ENCODE results near the gene MKLN1. TPM values are rescaled to one million over a fixed set of nuclear protein-coding genes. Genes with fewer than 3 reads are reported as not detected.

Gene MKLN1
- total RNA-seq, 1 experiment from 2014 or later: 34.3 TPM

DNA sequence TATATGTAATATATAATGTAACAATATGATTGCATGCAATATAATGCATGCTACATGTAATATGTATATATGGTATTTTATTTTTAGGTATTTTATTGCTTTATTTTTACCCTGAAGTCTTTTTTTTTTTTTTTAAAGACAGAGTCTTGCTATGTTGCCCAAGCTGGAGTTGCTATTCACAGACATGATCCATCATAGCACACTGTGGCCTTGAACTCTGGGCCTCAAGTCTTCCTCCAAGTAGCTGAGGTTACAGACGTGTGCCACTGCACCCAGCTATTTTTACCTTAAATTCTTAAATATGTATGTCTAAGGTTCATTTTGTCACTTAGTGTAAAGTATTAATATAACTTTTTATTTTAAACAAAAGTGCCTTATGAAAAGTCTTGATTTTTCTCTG lies 47.1 kb downstream of the MKLN1 start:
- Mint-ChIP-seq H3K27me3 (ENCODE audit: low read depth) (no peaks in the 10 kb centered on the region), H3K27ac (no peak overlapping the region), H3K9me3 (no peaks in the 10 kb centered on the region), H3K4me1 (peaks cover 33 to 34% of the 10 kb centered on the region in 2 experiments), H3K36me3 (ENCODE audit: insufficient read depth in 1 of 3, low read depth in 3 of 3) (peaks cover 4 to 6% (median 4%) of the 10 kb centered on the region in 3 experiments; a peak in 4 of 7 replicates), H3K4me3 (no peak overlapping the region)
- no peak overlapping the region for H3K4me2 ChIP-seq (ENCODE audit: insufficient read depth, insufficient read length, low read length)
- no peaks in the 10 kb centered on the region for H3K79me1 ChIP-seq (ENCODE audit: insufficient read depth, low read depth, low read length, poor library complexity, severe bottlenecking)
- H3K23ac ChIP-seq (ENCODE audit: insufficient read length, low read depth, low read length): no peak overlapping the region
- H2BK120ac ChIP-seq (ENCODE audit: low read depth, low read length, poor library complexity, severe bottlenecking): no peak overlapping the region
- H2BK20ac ChIP-seq (ENCODE audit: low read depth, low read length, poor library complexity, severe bottlenecking): no peak overlapping the region
- TF ChIP-seq, protein P1, sequence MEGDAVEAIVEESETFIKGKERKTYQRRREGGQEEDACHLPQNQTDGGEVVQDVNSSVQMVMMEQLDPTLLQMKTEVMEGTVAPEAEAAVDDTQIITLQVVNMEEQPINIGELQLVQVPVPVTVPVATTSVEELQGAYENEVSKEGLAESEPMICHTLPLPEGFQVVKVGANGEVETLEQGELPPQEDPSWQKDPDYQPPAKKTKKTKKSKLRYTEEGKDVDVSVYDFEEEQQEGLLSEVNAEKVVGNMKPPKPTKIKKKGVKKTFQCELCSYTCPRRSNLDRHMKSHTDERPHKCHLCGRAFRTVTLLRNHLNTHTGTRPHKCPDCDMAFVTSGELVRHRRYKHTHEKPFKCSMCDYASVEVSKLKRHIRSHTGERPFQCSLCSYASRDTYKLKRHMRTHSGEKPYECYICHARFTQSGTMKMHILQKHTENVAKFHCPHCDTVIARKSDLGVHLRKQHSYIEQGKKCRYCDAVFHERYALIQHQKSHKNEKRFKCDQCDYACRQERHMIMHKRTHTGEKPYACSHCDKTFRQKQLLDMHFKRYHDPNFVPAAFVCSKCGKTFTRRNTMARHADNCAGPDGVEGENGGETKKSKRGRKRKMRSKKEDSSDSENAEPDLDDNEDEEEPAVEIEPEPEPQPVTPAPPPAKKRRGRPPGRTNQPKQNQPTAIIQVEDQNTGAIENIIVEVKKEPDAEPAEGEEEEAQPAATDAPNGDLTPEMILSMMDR (conservative IDR thresholded peaks at IDR 0.05): no peak
- H2AK5ac ChIP-seq (ENCODE audit: insufficient read length, low read length): no peak overlapping the region
- no peaks in the 10 kb centered on the region for H4K20me1 ChIP-seq (ENCODE audit: control insufficient read depth, insufficient read depth, insufficient read length)
- no peak overlapping the region for H4K8ac ChIP-seq (replicated peaks; ENCODE audit: insufficient read length, low read depth, low read length)
- H2AFZ ChIP-seq (ENCODE audit: low read length): no peak overlapping the region
- WGBS (ENCODE audit: extremely low coverage, insufficient read length, low lambda C conversion rate): no CpG with 5 or more reads among the region's 1 CpG
- H3K27me3 ChIP-seq (ENCODE audit: insufficient read depth, low read length): no peaks in the 10 kb centered on the region
- H3K4me1 ChIP-seq (ENCODE audit: insufficient read depth, low read length): peaks cover 3% of the 10 kb centered on the region; the same call in 1 of the 2 replicates
- no peak for DNase-seq
- peaks cover 6% of the 10 kb centered on the region; the same call in 1 of the 2 replicates for H3K79me2 ChIP-seq (ENCODE audit: insufficient read depth, low read length)
- no peak overlapping the region for H2BK15ac ChIP-seq (ENCODE audit: low read depth, low read length)
- H3K14ac ChIP-seq (ENCODE audit: insufficient read depth, low read length): no peak overlapping the region
- no peak overlapping the region for H3T11ph ChIP-seq (ENCODE audit: low read length)
- no peak overlapping the region for H3K4ac ChIP-seq (ENCODE audit: low read depth, low read length)
- no peak overlapping the region for H4K5ac ChIP-seq (ENCODE audit: insufficient read length, low read depth, low read length)
- no peak overlapping the region for H3K56ac ChIP-seq (ENCODE audit: insufficient read length, low read depth, low read length)
- H3K18ac ChIP-seq (ENCODE audit: insufficient read length, low read depth, low read length): no peak overlapping the region
- no peak overlapping the region for H2BK12ac ChIP-seq (ENCODE audit: insufficient read length, low read depth, low read length)
- no peak overlapping the region for H2BK5ac ChIP-seq (ENCODE audit: insufficient read length, low read length)
- H3K27ac ChIP-seq (ENCODE audit: insufficient read length, low read depth, low read length): no peak overlapping the region
- H3K9ac ChIP-seq (ENCODE audit: extremely low read depth, insufficient read length, low read length): no peak overlapping the region
- H4K91ac ChIP-seq (ENCODE audit: insufficient read length, low read depth, low read length): no peak overlapping the region
- no peaks in the 10 kb centered on the region for H3K9me3 ChIP-seq (ENCODE audit: control insufficient read depth, low read depth, low read length)
- H3K23me2 ChIP-seq (ENCODE audit: insufficient read length, low read depth, low read length, poor library complexity, severe bottlenecking): no peaks in the 10 kb centered on the region
